OCI-LY1 (cell line): ENCODE data around the gene FAM210B.

Experiments used
- CTCF ChIP-seq: fragments of 200-600 bp; sonication (generic), shearing (Covaris generic); IDR thresholded peaks from 2 replicates; pipeline ENCODE4 v1.5.1; 2017; ENCODE audit warnings: mild to moderate bottlenecking, antibody characterized with exemption, low read length, moderate library complexity, mixed read lengths
- EZH2 ChIP-seq: fragments of 200-600 bp; sonication (generic), shearing (Covaris generic); IDR thresholded peaks from 2 replicates; pipeline ENCODE4 v1.8.0; 2017; ENCODE audit warnings: borderline replicate concordance, mixed run types, mild to moderate bottlenecking, antibody characterized with exemption, low read length, moderate library complexity, mixed read lengths

- TF ChIP-seq EZH2 (no peak), CTCF (no peak)
Observed at GRCh38 chr20:56417402-56417801, 58.6 kb downstream of the FAM210B start.
